Stimulated activated CD8-positive, alpha-beta memory T cell treated with anti-CD3 and anti-CD28 coated beads, Interleukin-4, amount 100 ng/mL, for 24 hours (primary cell): ENCODE measurements around the gene GPR156.
"Not testable (repeated sequence)": the region's sequence is repeated elsewhere in the genome, so short reads cannot be mapped to it uniquely, and the experiment has no call there.

ENCODE experiments used
- DNase-seq: peaks from one replicate; pipeline ENCODE4 v3.0.0-alpha.2; 2020; ENCODE audit warnings: low read depth

The GPR156 gene

GRCh38 chr3:120274739-120275167 is 10.3 kb downstream of the GPR156 start:
- DNase-seq, result no peak

GRCh38 chr3:120272286-120272685 is 12.7 kb downstream of the GPR156 start:
- no peak for DNase-seq

- no peak for DNase-seq
Measured at GRCh38 chr3:120265989-120266388, 19.0 kb downstream of the GPR156 start.

- DNase-seq, result no peak
Measured at GRCh38 chr3:120264963-120265362, 20.1 kb downstream of the GPR156 start.

- DNase-seq, result no peak
Measured at GRCh38 chr3:120263792-120264191, 21.2 kb downstream of the GPR156 start.

- no peak for DNase-seq
Measured at GRCh38 chr3:120258009-120258408, 27.0 kb downstream of the GPR156 start.

- DNase-seq, result no peak
Measured at GRCh38 chr3:120245386-120245785, 39.6 kb downstream of the GPR156 start.

- DNase-seq, result no peak
Measured at GRCh38 chr3:120244834-120245225, 40.2 kb downstream of the GPR156 start.

- DNase-seq, result no peak
Measured at GRCh38 chr3:120239644-120240043, 45.4 kb downstream of the GPR156 start.

- DNase-seq, result no peak
Measured at GRCh38 chr3:120227710-120228347, 57.2 kb downstream of the GPR156 start.

- DNase-seq, result no peak
Measured at GRCh38 chr3:120224237-120224636, 60.8 kb downstream of the GPR156 start.

- DNase-seq, result no peak
Measured at GRCh38 chr3:120218981-120219380, 66.0 kb downstream of the GPR156 start.

GRCh38 chr3:120216633-120217032 is 68.4 kb downstream of the GPR156 start:
- DNase-seq, result not testable (repeated sequence)

- no peak for DNase-seq
Measured at GRCh38 chr3:120214176-120214575, 70.8 kb downstream of the GPR156 start.

- no peak for DNase-seq
Measured at GRCh38 chr3:120212505-120212904, 72.5 kb downstream of the GPR156 start.

- DNase-seq, result no peak
Measured at GRCh38 chr3:120209425-120209824, 75.6 kb downstream of the GPR156 start.

- no peak for DNase-seq
Measured at GRCh38 chr3:120204338-120204737, 80.7 kb downstream of the GPR156 start.

- DNase-seq, result no peak
Measured at GRCh38 chr3:120203621-120204020, 81.4 kb downstream of the GPR156 start.

GRCh38 chr3:120203016-120203415 is 82.0 kb downstream of the GPR156 start:
- DNase-seq, result no peak

- no peak for DNase-seq
Measured at GRCh38 chr3:120202363-120202762, 82.7 kb downstream of the GPR156 start.

GRCh38 chr3:120200493-120201235 is 84.4 kb downstream of the GPR156 start:
- DNase-seq, result no peak

GRCh38 chr3:120198305-120198878 is 86.6 kb downstream of the GPR156 start:
- DNase-seq, result no peak

GRCh38 chr3:120196812-120197211 is 88.2 kb downstream of the GPR156 start:
- DNase-seq, result no peak
